ENCODE data around the gene DNAJC18. TPM values are rescaled to one million over a fixed set of nuclear protein-coding genes. Genes with fewer than 3 reads are reported as not detected.
"Not testable (repeated sequence)": the region's sequence is repeated elsewhere in the genome, so short reads cannot be mapped to it uniquely, and the experiment has no call there.

The DNAJC18 gene
- total and polyA plus RNA-seq, 2 experiments from 2014 or later = 13.4 to 18.9 TPM

DNA sequence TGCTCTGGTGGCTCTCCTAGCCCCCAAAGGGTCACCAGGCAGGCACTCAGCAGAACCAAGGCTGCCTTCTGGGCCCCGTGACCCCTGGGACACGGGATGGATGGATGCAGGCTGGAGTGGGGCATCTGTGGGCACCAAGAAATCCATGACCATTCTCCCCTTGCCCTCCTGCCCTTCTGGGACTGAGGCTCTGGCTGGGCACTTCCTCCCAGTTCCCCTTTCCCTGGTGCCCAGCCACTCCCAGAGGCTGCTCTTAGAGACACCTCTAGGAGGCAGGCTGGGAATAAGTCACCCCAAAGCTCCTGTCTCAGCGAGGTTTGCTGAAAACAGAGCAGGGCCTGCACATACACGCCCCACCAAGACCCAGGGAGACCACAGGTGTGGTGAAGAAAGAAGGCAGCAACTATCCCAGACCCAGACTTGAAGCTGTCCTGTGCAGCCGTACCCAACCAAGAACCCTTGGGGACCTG, 42.3 kb upstream of the DNAJC18 start:
- Mint-ChIP-seq H3K4me3 (no peak overlapping the region), H3K36me3 (ENCODE audit: low read depth) (no peaks in the 10 kb centered on the region), H3K27me3 (ENCODE audit: insufficient read depth, low read depth, poor library complexity) (peaks cover 13% of the 10 kb centered on the region), H3K27ac (no peak overlapping the region), H3K4me1 (peaks cover 16% of the 10 kb centered on the region), H3K9me3 (no peaks in the 10 kb centered on the region)
- H3K27ac ChIP-seq (ENCODE audit: low read depth) = no peak overlapping the region
- no peak overlapping the region for H3K4me3 ChIP-seq
- DNase-seq (ENCODE audit: low spot score) (peak; percentile 44), ATAC-seq (peak; percentile 52)
- TF ChIP-seq, protein P1, sequence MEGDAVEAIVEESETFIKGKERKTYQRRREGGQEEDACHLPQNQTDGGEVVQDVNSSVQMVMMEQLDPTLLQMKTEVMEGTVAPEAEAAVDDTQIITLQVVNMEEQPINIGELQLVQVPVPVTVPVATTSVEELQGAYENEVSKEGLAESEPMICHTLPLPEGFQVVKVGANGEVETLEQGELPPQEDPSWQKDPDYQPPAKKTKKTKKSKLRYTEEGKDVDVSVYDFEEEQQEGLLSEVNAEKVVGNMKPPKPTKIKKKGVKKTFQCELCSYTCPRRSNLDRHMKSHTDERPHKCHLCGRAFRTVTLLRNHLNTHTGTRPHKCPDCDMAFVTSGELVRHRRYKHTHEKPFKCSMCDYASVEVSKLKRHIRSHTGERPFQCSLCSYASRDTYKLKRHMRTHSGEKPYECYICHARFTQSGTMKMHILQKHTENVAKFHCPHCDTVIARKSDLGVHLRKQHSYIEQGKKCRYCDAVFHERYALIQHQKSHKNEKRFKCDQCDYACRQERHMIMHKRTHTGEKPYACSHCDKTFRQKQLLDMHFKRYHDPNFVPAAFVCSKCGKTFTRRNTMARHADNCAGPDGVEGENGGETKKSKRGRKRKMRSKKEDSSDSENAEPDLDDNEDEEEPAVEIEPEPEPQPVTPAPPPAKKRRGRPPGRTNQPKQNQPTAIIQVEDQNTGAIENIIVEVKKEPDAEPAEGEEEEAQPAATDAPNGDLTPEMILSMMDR (conservative IDR thresholded peaks at IDR 0.05; ENCODE audit: low read depth in 2 of 2) = peak; percentile 9 to 40; a peak in 2 of 4 replicates
- TF ChIP-seq STAT1 (IDR thresholded peaks at IDR 0.05; ENCODE audit: unreplicated experiment) = no peak
- TF ChIP-seq EZH2 (IDR thresholded peaks at IDR 0.05; ENCODE audit: low read depth, unreplicated experiment) = no peak
- 0 out of 2 replicates have a peak, but pooled peaks cover 2% of the 10 kb centered on the region for H3F3A ChIP-seq (replicated peaks; ENCODE audit: low read depth)
- H3K9me2 ChIP-seq (ENCODE audit: insufficient read depth) = no peaks in the 10 kb centered on the region
- H2AFZ ChIP-seq = peak overlapping the region; percentile 78; the same call in 1 of the 2 replicates
- no peaks in the 10 kb centered on the region for H4K20me1 ChIP-seq (replicated peaks; ENCODE audit: insufficient read depth)
- H3K79me2 ChIP-seq (replicated peaks; ENCODE audit: insufficient read depth) = no peaks in the 10 kb centered on the region
- H3K36me3 ChIP-seq (ENCODE audit: insufficient read depth) = no peaks in the 10 kb centered on the region
- H3K4me1 ChIP-seq (ENCODE audit: insufficient read depth) = peaks cover 6% of the 10 kb centered on the region; the same call in 1 of the 2 replicates
- no peaks in the 10 kb centered on the region for H3K27me3 ChIP-seq (ENCODE audit: insufficient read depth)
- H3K4me2 ChIP-seq = no peak overlapping the region

DNA sequence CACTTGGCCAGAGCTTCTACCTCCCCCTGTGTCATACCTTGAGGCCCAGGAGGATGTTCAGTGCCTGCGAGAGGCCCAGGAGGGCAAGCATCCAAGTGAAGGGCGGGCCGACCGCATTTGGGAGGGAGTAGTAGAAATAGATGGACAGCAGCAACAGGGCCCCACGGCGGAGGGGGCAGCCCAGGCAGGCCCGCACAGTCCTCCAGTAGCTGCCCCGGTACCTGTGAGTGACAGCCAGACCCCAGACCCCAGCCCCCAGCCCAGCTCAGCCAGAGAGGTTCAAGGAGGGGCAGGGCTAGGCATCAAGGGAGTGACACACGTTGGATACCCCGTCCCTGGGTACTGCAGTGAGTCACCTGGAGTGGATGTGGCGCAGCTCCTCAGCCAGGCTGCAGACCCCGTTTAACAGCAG, 41.8 kb upstream of the DNAJC18 start:
- H2AFZ ChIP-seq = peak overlapping the region; percentile 69; the same call in 1 of the 2 replicates
- H3K27ac Mint-ChIP-seq = no peak overlapping the region
- H3K4me3 ChIP-seq = no peak overlapping the region
- no peaks in the 10 kb centered on the region for H3K9me2 ChIP-seq (ENCODE audit: insufficient read depth)
- H3K9me3 Mint-ChIP-seq = no peaks in the 10 kb centered on the region
- ATAC-seq (no peak), DNase-seq (ENCODE audit: low spot score) (no peak)
- no peaks in the 10 kb centered on the region for H3K36me3 ChIP-seq (ENCODE audit: insufficient read depth)
- H3K4me3 Mint-ChIP-seq = no peak overlapping the region
- peaks cover 10% of the 10 kb centered on the region for H3K27me3 Mint-ChIP-seq (ENCODE audit: insufficient read depth, low read depth, poor library complexity)
- H3K36me3 Mint-ChIP-seq (ENCODE audit: low read depth) = no peaks in the 10 kb centered on the region
- no peak overlapping the region for H3K4me2 ChIP-seq
- no peak overlapping the region for H3K27ac ChIP-seq (ENCODE audit: low read depth)
- H3F3A ChIP-seq (replicated peaks; ENCODE audit: low read depth) = no peaks in the 10 kb centered on the region
- H4K20me1 ChIP-seq (replicated peaks; ENCODE audit: insufficient read depth) = no peaks in the 10 kb centered on the region
- no peak for TF ChIP-seq JUNB (IDR thresholded peaks at IDR 0.05; ENCODE audit: unreplicated experiment)
- no peak for TF ChIP-seq ZNF462 (CRISPR knock-in tag; IDR thresholded peaks at IDR 0.05)
- TF ChIP-seq POLR2AphosphoS5 (IDR thresholded peaks at IDR 0.05; ENCODE audit: low read depth) = no peak
- TF ChIP-seq CREB1 (CRISPR knock-in tag; IDR thresholded peaks at IDR 0.05; ENCODE audit: low read depth) = no peak
- peaks cover 11% of the 10 kb centered on the region for H3K4me1 Mint-ChIP-seq
- no peaks in the 10 kb centered on the region for H3K27me3 ChIP-seq (ENCODE audit: insufficient read depth)
- 0 out of 2 replicates have a peak, but pooled peaks cover 1% of the 10 kb centered on the region for H3K4me1 ChIP-seq (ENCODE audit: insufficient read depth)
- no peaks in the 10 kb centered on the region for H3K79me2 ChIP-seq (replicated peaks; ENCODE audit: insufficient read depth)

DNA sequence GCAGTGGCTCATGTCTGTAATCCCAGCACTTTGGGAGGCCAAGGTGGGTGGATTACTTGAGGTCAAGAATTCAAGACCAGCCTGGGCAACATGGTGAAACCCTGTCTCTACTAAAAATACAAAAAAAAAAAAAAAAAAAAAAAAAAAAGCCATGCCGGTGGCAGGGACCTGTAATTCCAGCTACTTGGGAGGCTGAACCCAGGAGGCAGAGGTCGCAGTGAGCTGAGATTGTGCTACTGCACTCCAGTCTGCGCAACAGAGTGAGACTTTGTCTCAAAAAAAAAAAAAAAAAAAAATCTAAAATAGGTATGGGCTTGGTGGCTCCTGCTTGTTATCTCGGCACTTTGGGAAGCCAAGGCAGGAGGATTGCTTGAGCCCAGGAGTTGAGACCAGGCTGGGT, 40.4 kb upstream of the DNAJC18 start:
- H3K4me2 ChIP-seq; H3K9me2 ChIP-seq (ENCODE audit: insufficient read depth); H2AFZ ChIP-seq; H3K4me3 Mint-ChIP-seq; H3K79me2 ChIP-seq (replicated peaks; ENCODE audit: insufficient read depth); H3K9me3 Mint-ChIP-seq; DNase-seq (ENCODE audit: low spot score); H3F3A ChIP-seq (replicated peaks; ENCODE audit: low read depth); H3K27ac ChIP-seq (ENCODE audit: low read depth); H3K27me3 ChIP-seq (ENCODE audit: insufficient read depth); H3K4me1 ChIP-seq (ENCODE audit: insufficient read depth); H3K36me3 ChIP-seq (ENCODE audit: insufficient read depth); ATAC-seq; H3K4me3 ChIP-seq; H3K27ac Mint-ChIP-seq; H3K36me3 Mint-ChIP-seq (ENCODE audit: low read depth); H4K20me1 ChIP-seq (replicated peaks; ENCODE audit: insufficient read depth): not testable (repeated sequence)
- Mint-ChIP-seq H3K27me3 (ENCODE audit: insufficient read depth, low read depth, poor library complexity) (peaks cover 13% of the 10 kb centered on the region), H3K4me1 (peaks cover 12% of the 10 kb centered on the region)
